Kidney glomerular epithelial cell (primary cell): ENCODE results near the gene HMGXB4.

Experiments
- DNase-seq: peaks from one replicate; lab custom pipeline; 2025; lab: John Stamatoyannopoulos, UW

HMGXB4 gene

GRCh38 chr22:35310556-35311550, 53.6 kb downstream of the HMGXB4 start:
- no peak for DNase-seq

GRCh38 chr22:35311551-35311999, 54.3 kb downstream of the HMGXB4 start:
- DNase-seq = no peak

GRCh38 chr22:35312198-35313059, 55.1 kb downstream of the HMGXB4 start:
- no peak for DNase-seq

GRCh38 chr22:35313311-35314121, 56.2 kb downstream of the HMGXB4 start:
- DNase-seq = peak; percentile 91

- DNase-seq = no peak
These were observed 57.1 kb downstream of the HMGXB4 start for GRCh38 chr22:35314161-35314942.

- DNase-seq = no peak
These were observed 58.0 kb downstream of the HMGXB4 start for GRCh38 chr22:35315141-35315854.

- no peak for DNase-seq
These were observed 58.8 kb downstream of the HMGXB4 start for GRCh38 chr22:35315855-35316745.

GRCh38 chr22:35316751-35317150, 59.5 kb downstream of the HMGXB4 start:
- DNase-seq = no peak

- no peak for DNase-seq
These were observed 60.5 kb downstream of the HMGXB4 start for GRCh38 chr22:35317680-35318290.

GRCh38 chr22:35318346-35319215, 61.3 kb downstream of the HMGXB4 start:
- DNase-seq = no peak

- DNase-seq = no peak
These were observed 62.1 kb downstream of the HMGXB4 start for GRCh38 chr22:35319244-35319985.

- DNase-seq = no peak
These were observed 64.8 kb downstream of the HMGXB4 start for GRCh38 chr22:35322126-35322525.

GRCh38 chr22:35322893-35323292, 65.6 kb downstream of the HMGXB4 start:
- no peak for DNase-seq

GRCh38 chr22:35323305-35323704, 66.0 kb downstream of the HMGXB4 start:
- DNase-seq = no peak

GRCh38 chr22:35324067-35324466, 66.8 kb downstream of the HMGXB4 start:
- no peak for DNase-seq

GRCh38 chr22:35324762-35325161, 67.5 kb downstream of the HMGXB4 start:
- no peak for DNase-seq

GRCh38 chr22:35325209-35325608, 67.9 kb downstream of the HMGXB4 start:
- no peak for DNase-seq
